A549 (cell line): ENCODE results near the gene SUN2.

ENCODE experiments used
- BHLHE40 ChIP-seq: IDR thresholded peaks from 2 replicates; pipeline ENCODE4 v1.6.1; 2012; ENCODE audit warnings: low read depth, low read length, inconsistent platforms
- EP300 ChIP-seq, 2 experiments: fragments of >200 bp; sonication (Bioruptor Twin); formaldehyde crosslinking; IDR thresholded peaks; 2 replicates in 1 of 2; 3 replicates in 1 of 2; pipeline ENCODE4 v1.6.1; 2016 to 2017
- ESRRA ChIP-seq: fragments of 150-350 bp; IDR thresholded peaks from 2 replicates; pipeline ENCODE4 v1.6.1; 2014; ENCODE audit warnings: mild to moderate bottlenecking, low read length, borderline replicate concordance
- TF ChIP-seq, protein P1 (sequence below): fragments of >200 bp; sonication (Bioruptor Twin); formaldehyde crosslinking; IDR thresholded peaks from 3 replicates; pipeline ENCODE4 v1.5.1; 2016

DNA sequence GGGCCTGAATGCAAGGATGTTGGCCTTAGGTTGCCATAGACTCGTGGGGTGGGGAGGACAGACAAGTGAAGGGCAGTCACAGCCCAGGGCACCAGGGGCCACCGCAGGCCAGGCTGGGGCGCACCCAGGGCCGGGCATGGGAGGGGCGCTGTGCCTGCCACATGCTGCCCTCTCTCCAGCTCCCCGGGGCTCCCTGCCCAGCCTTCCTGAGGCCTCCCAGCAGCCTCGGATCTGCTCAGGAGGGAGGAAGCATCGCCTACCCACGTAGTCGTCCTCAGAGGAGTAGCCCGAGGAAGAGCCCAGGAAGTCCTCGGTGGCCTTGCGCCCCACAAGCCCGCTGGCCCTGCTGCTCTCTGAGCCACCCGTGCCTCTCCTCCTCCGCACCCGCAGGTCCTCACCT, 5.2 kb downstream of the SUN2 start:
- TF ChIP-seq EP300 (IDR thresholded peaks at IDR 0.05): no peak
- TF ChIP-seq BHLHE40: no peak
- TF ChIP-seq, protein P1, sequence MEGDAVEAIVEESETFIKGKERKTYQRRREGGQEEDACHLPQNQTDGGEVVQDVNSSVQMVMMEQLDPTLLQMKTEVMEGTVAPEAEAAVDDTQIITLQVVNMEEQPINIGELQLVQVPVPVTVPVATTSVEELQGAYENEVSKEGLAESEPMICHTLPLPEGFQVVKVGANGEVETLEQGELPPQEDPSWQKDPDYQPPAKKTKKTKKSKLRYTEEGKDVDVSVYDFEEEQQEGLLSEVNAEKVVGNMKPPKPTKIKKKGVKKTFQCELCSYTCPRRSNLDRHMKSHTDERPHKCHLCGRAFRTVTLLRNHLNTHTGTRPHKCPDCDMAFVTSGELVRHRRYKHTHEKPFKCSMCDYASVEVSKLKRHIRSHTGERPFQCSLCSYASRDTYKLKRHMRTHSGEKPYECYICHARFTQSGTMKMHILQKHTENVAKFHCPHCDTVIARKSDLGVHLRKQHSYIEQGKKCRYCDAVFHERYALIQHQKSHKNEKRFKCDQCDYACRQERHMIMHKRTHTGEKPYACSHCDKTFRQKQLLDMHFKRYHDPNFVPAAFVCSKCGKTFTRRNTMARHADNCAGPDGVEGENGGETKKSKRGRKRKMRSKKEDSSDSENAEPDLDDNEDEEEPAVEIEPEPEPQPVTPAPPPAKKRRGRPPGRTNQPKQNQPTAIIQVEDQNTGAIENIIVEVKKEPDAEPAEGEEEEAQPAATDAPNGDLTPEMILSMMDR: no peak
- TF ChIP-seq ESRRA: no peak
